Upper lobe of left lung (tissue), 4 donors: ENCODE data around the gene AP3B2.

ENCODE experiments used
- CTCF ChIP-seq, 6 experiments: fragments of 450-650 bp in 4 of 6; fragments of 200-600 bp in 2 of 6; sonication (generic) in 2 of 6; IDR thresholded peaks; one replicate each; pipeline ENCODE4 v1.5.1; 2016 to 2019; ENCODE audit warnings: antibody characterized with exemption in 6 of 6
- EP300 ChIP-seq, 4 donors: sonication (generic); formaldehyde crosslinking; IDR thresholded peaks; one replicate each; pipeline ENCODE4 v1.5.1; 2017; ENCODE audit warnings: antibody characterized with exemption in 4 of 4, control low read depth in 2 of 4
- POLR2AphosphoS5 ChIP-seq, 2 donors: sonication (generic); formaldehyde crosslinking; IDR thresholded peaks; one replicate each; pipeline ENCODE4 v1.5.1; 2017; ENCODE audit warnings: antibody characterized with exemption in 2 of 2

- TF ChIP-seq EP300 (IDR thresholded peaks at IDR 0.05) (no peak), CTCF (IDR thresholded peaks at IDR 0.05) (no peak), POLR2AphosphoS5 (IDR thresholded peaks at IDR 0.05) (no peak)
Observed at GRCh38 chr15:82635798-82636197, 73.9 kb downstream of the AP3B2 start.
